GM18519 (cell line): ENCODE measurements around the gene BAG3.

Experiments used
- ATAC-seq: cut with Tn5 transposase; IDR thresholded peaks from one replicate; pipeline ENCODE4 v1.9.1; 2021; ENCODE audit warnings: mild to moderate bottlenecking, moderate library complexity; ENCODE audit not compliant: unreplicated experiment, low FRiP score

BAG3 gene

GRCh38 chr10:119663866-119664698, 12.9 kb downstream of the BAG3 start:
- no peak for ATAC-seq

DNA sequence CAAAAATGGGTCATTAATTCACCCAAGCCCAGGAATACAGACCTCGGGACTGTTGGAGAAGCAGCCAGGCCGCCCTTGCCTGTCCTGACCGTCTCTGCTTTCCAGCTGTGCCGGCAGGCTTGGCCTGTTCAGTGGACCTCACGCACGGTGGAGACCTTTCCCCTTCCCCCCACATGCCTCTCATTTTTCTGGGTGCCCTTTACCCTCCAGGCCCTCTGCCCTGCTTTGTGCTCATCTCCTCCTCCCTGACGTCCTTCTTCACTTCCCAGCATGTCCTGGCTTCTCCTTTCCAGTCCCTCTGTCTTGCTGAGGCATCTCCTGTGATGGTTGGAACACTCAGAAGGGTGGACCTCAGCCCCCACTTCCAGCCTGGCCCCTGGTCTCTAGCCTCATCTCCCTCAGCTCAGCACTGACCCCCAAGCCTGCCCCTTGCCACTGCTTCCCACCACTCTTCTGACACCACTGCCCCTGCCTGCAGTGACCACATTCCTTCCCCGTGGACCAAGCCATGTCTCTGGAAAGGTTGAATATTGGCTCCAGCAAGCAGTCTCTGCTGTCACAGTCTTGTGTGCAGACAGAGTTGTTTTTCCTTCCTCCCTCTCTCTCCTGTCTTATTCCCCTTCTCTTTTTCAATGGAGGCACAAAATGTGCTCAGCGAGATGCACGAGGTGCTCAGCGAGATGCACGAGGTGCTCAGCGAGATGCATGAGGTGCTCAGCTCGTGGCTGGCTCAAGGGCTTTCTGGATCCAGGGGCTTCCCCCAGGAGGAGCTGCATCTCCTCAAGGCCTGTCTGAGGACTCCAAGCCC, 14.9 kb downstream of the BAG3 start:
- no peak for ATAC-seq

GRCh38 chr10:119666709-119667004, 15.5 kb downstream of the BAG3 start:
- ATAC-seq = no peak

- ATAC-seq = no peak
These were observed 16.6 kb downstream of the BAG3 start for GRCh38 chr10:119667562-119668328.

GRCh38 chr10:119668461-119668860, 17.3 kb downstream of the BAG3 start:
- no peak for ATAC-seq

GRCh38 chr10:119669331-119669730, 18.2 kb downstream of the BAG3 start:
- ATAC-seq = no peak

DNA sequence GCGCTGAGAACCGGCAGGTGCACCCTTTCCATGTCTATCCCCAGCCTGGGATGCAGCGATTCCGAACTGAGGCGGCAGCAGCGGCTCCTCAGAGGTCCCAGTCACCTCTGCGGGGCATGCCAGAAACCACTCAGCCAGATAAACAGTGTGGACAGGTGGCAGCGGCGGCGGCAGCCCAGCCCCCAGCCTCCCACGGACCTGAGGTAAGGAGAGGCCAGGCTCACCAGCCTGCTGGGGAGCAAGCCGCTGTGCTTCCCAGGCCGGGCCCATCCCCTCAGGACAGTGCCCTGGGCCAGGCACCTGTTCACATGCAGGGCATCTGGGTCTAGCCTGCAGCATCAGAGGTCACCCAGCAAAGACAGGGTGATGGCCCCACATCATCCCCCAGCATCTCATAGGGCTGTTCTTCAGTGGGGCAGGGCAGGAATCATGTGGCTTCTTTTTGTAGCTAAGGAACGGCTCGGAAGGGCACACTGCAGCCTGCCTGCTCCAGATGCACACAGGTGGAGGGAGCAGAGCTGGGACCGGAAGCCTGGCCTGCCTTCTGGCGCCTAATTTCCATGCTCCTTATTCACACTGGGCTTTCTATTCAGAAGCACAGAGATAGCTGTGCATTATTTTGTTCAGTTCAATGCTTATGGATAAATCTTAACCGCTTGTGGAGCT, 18.9 kb downstream of the BAG3 start:
- no peak for ATAC-seq

GRCh38 chr10:119670717-119671116, 19.5 kb downstream of the BAG3 start:
- no peak for ATAC-seq

DNA sequence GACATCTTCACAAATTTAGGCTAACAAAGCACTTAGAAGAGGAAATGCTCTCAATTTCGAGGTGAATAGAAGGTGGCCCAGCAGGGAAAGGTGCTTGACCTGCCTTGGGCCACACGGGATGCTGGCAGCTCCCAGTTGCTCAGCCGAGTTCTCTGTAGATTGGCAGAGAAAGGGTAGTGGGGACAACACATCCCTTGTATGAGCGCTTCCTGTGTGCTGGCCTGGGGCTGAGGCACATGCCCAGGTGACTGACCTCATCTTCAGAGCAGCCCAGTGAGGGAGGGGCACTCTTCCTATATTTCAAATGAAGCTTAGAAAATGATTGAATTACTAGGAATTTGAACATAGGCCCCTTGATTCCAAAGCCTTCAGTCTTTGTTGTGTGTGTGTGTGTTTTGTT, 20.2 kb downstream of the BAG3 start:
- ATAC-seq = no peak

DNA sequence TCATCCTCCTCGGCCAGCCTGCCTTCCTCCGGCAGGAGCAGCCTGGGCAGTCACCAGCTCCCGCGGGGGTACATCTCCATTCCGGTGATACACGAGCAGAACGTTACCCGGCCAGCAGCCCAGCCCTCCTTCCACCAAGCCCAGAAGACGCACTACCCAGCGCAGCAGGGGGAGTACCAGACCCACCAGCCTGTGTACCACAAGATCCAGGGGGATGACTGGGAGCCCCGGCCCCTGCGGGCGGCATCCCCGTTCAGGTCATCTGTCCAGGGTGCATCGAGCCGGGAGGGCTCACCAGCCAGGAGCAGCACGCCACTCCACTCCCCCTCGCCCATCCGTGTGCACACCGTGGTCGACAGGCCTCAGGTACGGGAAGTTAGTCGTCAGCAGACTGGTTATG, 21.1 kb downstream of the BAG3 start:
- ATAC-seq = no peak

- ATAC-seq = no peak
These were observed 22.1 kb downstream of the BAG3 start for GRCh38 chr10:119673271-119673670.

DNA sequence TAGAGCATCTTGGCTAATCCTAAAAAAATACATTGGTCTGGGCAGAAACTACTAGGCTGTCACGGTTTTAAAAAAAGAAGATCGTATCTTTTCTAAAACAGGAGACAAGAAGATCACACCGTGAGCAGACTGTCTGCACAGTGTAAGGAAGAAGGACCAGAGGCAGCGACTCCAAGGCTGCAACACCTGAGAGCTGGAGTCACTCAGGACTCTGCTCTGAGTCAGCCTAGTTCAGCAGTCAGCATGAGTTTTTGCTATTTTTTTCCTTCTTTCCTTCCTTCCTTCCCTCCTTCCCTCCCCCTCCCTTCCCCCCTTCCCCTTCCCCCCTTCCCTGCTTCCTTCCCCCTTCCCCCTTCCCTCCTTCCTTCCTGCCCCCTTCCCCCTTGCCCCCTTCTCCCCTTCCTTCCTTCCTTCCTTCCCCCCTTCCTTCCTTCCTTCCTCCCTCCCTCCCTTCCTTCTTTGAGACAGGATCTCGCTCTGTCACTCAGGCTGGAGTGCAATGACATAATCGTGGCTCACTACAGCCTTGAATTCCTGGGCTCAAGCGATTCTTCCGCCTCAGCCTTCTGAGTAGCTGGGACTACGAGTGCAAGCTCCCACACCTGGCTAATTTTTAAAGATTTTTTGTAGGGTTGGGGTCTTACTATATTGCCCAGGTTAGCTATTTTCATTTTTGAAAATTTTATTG, 24.4 kb downstream of the BAG3 start:
- no peak for ATAC-seq

DNA sequence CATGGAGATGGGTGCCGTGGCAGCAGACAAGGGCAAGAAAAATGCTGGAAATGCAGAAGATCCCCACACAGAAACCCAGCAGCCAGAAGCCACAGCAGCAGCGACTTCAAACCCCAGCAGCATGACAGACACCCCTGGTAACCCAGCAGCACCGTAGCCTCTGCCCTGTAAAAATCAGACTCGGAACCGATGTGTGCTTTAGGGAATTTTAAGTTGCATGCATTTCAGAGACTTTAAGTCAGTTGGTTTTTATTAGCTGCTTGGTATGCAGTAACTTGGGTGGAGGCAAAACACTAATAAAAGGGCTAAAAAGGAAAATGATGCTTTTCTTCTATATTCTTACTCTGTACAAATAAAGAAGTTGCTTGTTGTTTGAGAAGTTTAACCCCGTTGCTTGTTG, 25.9 kb downstream of the BAG3 start:
- ATAC-seq = no peak

DNA sequence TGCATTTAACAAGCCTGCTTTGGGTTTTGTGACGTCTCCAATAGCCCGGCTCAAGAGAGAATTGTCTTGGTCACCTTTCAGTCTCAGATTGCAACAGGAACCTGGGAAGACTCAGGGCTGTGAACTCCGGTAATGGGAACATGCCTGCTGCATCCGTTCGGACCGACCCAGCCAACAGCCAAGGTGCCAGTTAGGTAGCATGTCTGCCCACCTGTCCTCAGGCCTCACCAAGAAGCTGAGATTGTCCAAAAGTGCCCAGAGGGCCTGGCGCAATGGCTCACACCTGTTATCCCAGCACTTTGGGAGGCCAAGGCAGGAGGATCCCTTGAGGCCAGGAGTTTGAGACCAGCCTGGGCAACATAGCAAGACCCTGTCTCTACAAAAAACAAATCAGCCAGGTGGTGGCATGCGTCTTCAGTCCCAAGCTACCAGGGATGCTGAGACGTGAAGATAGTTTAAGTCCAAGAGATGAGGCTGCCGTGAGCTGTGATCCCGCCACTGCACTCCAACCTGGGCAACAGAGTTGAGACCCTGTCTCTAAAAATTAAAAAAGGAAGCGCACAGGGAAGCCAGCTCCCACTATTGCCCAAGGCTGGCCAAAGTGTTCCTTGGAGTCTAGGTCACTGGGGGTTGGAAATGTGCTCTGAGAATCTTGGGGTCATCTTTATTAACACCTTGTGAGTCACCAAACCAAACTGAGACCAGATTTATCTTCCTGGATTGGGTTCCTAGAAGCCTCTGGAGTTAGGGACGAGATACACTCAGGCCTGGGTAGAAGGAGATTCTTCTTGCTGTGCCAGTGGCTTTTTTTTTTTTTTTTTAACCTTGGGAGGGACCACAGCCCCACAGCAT, 26.9 kb downstream of the BAG3 start:
- no peak for ATAC-seq

GRCh38 chr10:119679480-119679829, 28.3 kb downstream of the BAG3 start:
- ATAC-seq = no peak

DNA sequence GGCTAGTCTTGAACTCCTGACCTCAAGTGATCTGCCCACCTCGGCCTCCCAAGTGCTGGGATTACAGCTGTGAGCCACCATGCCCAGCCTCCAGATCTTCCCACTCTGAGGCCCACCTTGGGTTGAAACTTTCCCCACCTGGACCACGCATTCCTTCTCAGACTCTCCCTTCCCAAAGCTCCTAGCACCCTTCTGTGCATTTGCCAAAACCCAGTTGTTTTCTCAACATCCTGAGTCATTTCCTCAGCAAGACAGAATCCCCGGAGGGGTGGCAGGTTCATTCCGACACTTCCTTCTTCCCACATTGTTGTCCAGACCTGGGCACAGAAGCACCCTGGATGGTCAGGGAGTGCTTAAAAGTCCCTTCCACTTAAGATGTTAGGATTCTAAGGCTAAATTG, 28.9 kb downstream of the BAG3 start:
- ATAC-seq = no peak

DNA sequence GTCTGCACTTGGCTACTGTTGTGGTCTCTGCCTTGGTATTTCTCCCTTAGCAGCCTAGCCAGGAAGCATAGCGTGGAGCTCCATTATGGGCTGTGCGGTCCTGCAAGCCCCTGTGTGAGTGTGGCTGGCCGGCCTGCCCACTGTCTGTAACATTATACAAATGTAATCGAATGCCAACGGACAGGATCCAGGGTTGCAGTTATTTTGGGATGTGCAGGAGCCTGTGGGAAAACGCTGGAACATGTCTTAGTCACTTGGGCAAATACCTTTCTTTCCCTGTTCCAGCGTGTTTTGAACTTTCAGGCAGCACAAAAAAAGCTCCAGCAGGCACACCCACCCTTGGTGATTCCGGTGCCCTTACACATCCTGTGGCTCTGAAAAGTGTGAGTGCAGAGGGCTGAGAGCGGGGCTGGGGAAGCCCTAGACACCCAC, 29.5 kb downstream of the BAG3 start:
- ATAC-seq = no peak

DNA sequence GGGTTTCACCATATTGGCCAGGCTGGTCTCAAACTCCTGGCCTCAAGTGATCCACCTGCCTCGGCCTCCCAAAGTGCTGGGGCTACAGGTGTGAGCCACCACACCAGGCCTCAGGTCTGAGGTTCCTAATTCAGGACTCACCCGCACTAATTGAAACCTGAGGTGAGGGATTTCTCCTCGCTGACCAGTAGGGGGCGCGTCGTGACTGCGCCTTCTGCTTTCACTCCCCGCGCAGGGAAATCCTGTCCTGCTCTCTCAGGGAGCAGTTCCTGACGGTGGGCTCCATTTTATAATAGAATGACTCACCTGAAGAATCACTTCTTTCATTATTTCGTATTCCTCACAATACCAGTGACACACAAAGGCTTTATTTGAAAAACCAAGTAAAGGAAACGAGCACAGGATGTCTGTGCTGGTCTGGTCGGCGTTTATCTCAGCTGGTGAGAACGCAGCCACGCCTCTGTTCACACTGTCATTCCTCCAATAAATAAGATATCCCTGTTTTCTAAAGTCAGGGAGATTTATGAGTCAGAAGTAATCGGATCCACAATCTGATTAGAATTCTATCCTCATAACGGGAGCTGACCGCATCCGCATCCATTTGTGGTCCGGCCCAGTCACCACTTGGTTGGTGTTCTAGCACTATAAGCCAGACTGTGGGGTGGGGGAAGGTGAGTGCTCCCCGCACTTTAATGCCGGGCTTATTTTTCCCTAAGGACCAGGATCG, 35.4 kb downstream of the BAG3 start:
- peak; percentile 61 for ATAC-seq
